ENCODE results near the gene TMEM132C. TPM values are rescaled to one million over a fixed set of nuclear protein-coding genes. Genes with fewer than 3 reads are reported as not detected.
A peak's percentile ranks its signal among the peaks of the same experiment; 100 is the strongest.

The TMEM132C gene
- total and polyA plus RNA-seq, 11 donors = 0.05 to 5.9 (median 0.85) TPM

DNA sequence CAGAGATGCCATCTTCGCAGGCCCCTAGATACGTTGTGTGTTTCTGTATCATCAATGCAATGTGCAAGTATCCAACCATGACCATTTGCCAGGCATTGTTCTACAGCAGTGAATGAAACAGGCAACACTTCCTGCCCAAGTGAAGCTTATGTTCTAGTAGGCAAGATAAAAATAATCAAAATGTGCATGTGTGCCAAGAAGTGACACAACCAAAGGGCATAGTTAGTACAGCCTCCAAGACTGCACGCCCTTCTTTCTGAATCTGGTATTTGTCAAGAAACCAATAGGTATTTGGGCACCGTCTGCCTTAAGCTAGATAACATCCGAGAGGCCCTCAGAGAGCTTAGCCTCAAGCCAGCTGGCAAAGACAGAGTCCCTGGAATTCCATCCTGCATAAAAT is 152.0 kb downstream of the TMEM132C start:
- H3K9me3 ChIP-seq = peaks cover 0 to 4% (median 0%) of the 10 kb centered on the region in 12 donors
- DNase-seq = no peak

DNA sequence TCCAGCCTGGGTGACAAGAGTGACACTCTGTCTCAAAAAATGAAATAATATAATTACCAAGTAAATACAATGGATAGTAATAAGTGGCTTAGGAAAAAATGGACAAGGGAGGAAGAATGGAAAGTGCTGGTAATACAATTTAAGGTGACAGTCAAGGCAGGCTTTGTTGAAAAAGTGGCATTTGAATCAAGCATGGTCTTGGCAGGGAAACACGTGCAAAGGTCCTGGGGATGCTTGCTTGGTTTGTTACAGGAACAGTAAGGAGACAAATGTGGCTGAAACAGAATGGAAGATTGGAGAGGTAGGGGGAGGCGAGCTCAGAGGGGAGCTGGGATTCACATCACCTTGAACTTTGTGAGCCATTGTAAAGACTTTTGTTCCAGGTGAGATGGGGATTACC is 153.2 kb downstream of the TMEM132C start:
- no peak for TF ChIP-seq POLR2A (IDR thresholded peaks at IDR 0.05)
- TF ChIP-seq, protein P1, sequence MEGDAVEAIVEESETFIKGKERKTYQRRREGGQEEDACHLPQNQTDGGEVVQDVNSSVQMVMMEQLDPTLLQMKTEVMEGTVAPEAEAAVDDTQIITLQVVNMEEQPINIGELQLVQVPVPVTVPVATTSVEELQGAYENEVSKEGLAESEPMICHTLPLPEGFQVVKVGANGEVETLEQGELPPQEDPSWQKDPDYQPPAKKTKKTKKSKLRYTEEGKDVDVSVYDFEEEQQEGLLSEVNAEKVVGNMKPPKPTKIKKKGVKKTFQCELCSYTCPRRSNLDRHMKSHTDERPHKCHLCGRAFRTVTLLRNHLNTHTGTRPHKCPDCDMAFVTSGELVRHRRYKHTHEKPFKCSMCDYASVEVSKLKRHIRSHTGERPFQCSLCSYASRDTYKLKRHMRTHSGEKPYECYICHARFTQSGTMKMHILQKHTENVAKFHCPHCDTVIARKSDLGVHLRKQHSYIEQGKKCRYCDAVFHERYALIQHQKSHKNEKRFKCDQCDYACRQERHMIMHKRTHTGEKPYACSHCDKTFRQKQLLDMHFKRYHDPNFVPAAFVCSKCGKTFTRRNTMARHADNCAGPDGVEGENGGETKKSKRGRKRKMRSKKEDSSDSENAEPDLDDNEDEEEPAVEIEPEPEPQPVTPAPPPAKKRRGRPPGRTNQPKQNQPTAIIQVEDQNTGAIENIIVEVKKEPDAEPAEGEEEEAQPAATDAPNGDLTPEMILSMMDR (IDR thresholded peaks at IDR 0.05) = no peak
- Histone ChIP-seq H3K4me3 (no peak overlapping the region), H3K36me3 (no peaks in the 10 kb centered on the region), H3K27ac (no peak overlapping the region), H3K9me3 (peaks cover 0 to 4% (median 0%) of the 10 kb centered on the region in 12 donors), H3K4me1 (peaks cover 0 to 5% (median 0%) of the 10 kb centered on the region in 12 donors), H3K27me3 (no peaks in the 10 kb centered on the region)
- ATAC-seq (no peak), DNase-seq (no peak)
- WGBS, 4 donors = 70 to 83% (median 76%) methylated on average over 2 of the region's 2 CpGs
- intact Hi-C loops (cut with DNase I) = no loop called here

More for the DNA sequence above, 152.0 kb downstream of the TMEM132C start:
- peak in 3 of 4 donors; percentile 14 to 72 (median 64) for ATAC-seq
- intact Hi-C loops (cut with DNase I) = no loop called here
- H3K27me3 ChIP-seq = no peaks in the 10 kb centered on the region
- H3K27ac ChIP-seq = no peak overlapping the region
- peaks cover 0 to 5% (median 0%) of the 10 kb centered on the region in 12 donors for H3K4me1 ChIP-seq
- no peak overlapping the region for H3K4me3 ChIP-seq
- no peaks in the 10 kb centered on the region for H3K36me3 ChIP-seq
- TF ChIP-seq POLR2A (IDR thresholded peaks at IDR 0.05) = no peak
- TF ChIP-seq, protein P1 (IDR thresholded peaks at IDR 0.05) = no peak
- 45 to 52% (median 49%) methylated on average over 5 of the region's 5 CpGs for WGBS, 4 donors

DNA sequence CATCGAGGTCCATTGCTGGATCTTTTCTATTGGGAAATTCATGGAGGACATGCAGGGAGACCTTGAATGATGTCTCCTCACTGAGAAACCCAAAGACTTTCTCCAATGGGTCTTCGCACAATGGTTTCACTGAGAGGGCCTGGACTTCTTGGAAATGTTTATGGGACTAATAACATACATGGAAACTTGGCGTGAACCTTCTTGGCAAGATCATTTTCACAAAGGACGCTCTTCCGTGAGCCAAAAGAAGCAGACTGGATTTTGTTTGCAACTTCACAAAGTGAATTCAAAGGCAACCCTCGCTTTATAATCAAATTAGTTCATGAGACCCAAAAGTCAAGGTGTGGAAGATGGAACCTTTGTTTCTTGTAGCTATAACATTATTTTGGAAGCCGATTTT is 154.4 kb downstream of the TMEM132C start:
- Histone ChIP-seq H3K4me1 (peaks cover 0 to 5% (median 0%) of the 10 kb centered on the region in 12 donors), H3K27me3 (no peaks in the 10 kb centered on the region), H3K9me3 (peaks cover 0 to 4% (median 0%) of the 10 kb centered on the region in 12 donors), H3K36me3 (no peaks in the 10 kb centered on the region), H3K27ac (no peak overlapping the region), H3K4me3 (no peak overlapping the region)
- no peak for TF ChIP-seq POLR2A (IDR thresholded peaks at IDR 0.05)
- TF ChIP-seq, protein P1 (IDR thresholded peaks at IDR 0.05) = no peak
- intact Hi-C loops (cut with DNase I) = no loop called here
- ATAC-seq (no peak), DNase-seq (no peak)
- WGBS, 4 donors = 67 to 83% (median 81%) methylated on average over 7 of the region's 7 CpGs

DNA sequence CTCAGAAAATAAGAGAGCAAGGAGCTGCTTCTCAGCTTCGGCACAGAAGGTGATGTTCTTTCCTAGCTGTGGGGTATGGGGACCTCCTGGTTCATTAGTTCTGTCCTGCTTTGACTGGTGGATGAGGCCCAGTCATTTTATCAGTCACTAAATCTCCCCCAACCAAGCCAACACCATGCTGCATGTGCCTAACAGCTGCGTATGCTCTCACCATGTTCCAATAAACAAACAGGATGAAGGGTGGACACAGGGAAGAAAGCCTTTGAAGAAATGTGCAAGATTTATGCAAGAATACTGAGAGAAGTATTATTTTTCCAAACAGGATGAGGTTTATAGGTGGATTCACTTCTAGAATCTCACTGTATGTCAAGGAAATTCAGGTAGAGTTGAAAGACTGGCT is 156.2 kb downstream of the TMEM132C start:
- DNase-seq = no peak
- H3K4me1 ChIP-seq = peaks cover 0 to 5% (median 0%) of the 10 kb centered on the region in 12 donors
- H3K9me3 ChIP-seq = peaks cover 0 to 4% (median 0%) of the 10 kb centered on the region in 12 donors
- H3K27me3 ChIP-seq = no peaks in the 10 kb centered on the region
- TF ChIP-seq, protein P1 (IDR thresholded peaks at IDR 0.05) = no peak
- TF ChIP-seq POLR2A (IDR thresholded peaks at IDR 0.05) = no peak
- H3K4me3 ChIP-seq = no peak overlapping the region
- WGBS, 4 donors = 84 to 88% (median 88%) methylated on average over 2 of the region's 2 CpGs
- ATAC-seq = no peak
- intact Hi-C loops (cut with DNase I) = no loop called here
- H3K27ac ChIP-seq = no peak overlapping the region
- no peaks in the 10 kb centered on the region for H3K36me3 ChIP-seq

Data from heart left ventricle (tissue), 16 donors.